ENCODE measurements around the gene PYGL. TPM values are rescaled to one million over a fixed set of nuclear protein-coding genes. Genes with fewer than 3 reads are reported as not detected.
A peak's percentile ranks its signal among the peaks of the same experiment; 100 is the strongest.

PYGL gene
- total and polyA plus RNA-seq, 2 experiments from 2014 or later: 57.6 to 93.8 TPM

DNA sequence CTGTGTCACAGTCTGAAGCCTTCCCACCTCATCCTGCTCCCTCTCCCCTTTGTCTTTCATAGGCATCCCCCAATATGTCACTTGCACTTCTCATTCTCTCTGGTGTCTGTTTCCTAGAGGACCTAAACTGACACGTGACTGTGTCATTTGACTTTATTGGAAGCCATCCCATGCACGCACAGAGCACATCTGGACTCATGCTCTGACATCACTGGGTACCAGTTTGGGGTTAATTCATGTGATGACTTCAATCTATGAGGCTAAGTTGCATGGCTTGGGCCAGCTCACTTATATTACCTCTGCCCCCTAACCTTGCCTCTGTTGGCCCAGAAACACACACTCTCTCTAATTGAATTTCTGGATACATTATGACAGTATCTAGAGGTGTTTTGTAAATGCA is 21.5 kb downstream of the PYGL start (continued):
- TF ChIP-seq, protein P1, sequence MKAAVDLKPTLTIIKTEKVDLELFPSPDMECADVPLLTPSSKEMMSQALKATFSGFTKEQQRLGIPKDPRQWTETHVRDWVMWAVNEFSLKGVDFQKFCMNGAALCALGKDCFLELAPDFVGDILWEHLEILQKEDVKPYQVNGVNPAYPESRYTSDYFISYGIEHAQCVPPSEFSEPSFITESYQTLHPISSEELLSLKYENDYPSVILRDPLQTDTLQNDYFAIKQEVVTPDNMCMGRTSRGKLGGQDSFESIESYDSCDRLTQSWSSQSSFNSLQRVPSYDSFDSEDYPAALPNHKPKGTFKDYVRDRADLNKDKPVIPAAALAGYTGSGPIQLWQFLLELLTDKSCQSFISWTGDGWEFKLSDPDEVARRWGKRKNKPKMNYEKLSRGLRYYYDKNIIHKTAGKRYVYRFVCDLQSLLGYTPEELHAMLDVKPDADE (IDR thresholded peaks at IDR 0.05): no peak
- no peak for TF ChIP-seq EZH2phosphoT487 (IDR thresholded peaks at IDR 0.05; ENCODE audit: unreplicated experiment)
- TF ChIP-seq, protein P2, sequence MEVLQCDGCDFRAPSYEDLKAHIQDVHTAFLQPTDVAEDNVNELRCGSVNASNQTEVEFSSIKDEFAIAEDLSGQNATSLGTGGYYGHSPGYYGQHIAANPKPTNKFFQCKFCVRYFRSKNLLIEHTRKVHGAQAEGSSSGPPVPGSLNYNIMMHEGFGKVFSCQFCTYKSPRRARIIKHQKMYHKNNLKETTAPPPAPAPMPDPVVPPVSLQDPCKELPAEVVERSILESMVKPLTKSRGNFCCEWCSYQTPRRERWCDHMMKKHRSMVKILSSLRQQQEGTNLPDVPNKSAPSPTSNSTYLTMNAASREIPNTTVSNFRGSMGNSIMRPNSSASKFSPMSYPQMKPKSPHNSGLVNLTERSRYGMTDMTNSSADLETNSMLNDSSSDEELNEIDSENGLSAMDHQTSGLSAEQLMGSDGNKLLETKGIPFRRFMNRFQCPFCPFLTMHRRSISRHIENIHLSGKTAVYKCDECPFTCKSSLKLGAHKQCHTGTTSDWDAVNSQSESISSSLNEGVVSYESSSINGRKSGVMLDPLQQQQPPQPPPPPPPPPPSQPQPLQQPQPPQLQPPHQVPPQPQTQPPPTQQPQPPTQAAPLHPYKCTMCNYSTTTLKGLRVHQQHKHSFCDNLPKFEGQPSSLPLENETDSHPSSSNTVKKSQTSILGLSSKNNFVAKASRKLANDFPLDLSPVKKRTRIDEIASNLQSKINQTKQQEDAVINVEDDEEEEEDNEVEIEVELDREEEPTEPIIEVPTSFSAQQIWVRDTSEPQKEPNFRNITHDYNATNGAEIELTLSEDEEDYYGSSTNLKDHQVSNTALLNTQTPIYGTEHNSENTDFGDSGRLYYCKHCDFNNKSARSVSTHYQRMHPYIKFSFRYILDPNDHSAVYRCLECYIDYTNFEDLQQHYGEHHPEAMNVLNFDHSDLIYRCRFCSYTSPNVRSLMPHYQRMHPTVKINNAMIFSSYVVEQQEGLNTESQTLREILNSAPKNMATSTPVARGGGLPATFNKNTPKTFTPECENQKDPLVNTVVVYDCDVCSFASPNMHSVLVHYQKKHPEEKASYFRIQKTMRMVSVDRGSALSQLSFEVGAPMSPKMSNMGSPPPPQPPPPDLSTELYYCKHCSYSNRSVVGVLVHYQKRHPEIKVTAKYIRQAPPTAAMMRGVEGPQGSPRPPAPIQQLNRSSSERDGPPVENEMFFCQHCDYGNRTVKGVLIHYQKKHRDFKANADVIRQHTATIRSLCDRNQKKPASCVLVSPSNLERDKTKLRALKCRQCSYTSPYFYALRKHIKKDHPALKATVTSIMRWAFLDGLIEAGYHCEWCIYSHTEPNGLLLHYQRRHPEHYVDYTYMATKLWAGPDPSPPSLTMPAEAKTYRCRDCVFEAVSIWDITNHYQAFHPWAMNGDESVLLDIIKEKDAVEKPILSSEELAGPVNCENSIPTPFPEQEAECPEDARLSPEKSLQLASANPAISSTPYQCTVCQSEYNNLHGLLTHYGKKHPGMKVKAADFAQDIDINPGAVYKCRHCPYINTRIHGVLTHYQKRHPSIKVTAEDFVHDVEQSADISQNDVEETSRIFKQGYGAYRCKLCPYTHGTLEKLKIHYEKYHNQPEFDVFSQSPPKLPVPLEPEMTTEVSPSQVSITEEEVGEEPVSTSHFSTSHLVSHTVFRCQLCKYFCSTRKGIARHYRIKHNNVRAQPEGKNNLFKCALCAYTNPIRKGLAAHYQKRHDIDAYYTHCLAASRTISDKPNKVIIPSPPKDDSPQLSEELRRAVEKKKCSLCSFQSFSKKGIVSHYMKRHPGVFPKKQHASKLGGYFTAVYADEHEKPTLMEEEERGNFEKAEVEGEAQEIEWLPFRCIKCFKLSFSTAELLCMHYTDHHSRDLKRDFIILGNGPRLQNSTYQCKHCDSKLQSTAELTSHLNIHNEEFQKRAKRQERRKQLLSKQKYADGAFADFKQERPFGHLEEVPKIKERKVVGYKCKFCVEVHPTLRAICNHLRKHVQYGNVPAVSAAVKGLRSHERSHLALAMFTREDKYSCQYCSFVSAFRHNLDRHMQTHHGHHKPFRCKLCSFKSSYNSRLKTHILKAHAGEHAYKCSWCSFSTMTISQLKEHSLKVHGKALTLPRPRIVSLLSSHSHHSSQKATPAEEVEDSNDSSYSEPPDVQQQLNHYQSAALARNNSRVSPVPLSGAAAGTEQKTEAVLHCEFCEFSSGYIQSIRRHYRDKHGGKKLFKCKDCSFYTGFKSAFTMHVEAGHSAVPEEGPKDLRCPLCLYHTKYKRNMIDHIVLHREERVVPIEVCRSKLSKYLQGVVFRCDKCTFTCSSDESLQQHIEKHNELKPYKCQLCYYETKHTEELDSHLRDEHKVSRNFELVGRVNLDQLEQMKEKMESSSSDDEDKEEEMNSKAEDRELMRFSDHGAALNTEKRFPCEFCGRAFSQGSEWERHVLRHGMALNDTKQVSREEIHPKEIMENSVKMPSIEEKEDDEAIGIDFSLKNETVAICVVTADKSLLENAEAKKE (CRISPR knock-in tag; IDR thresholded peaks at IDR 0.05): no peak
- TF ChIP-seq EZH2 (IDR thresholded peaks at IDR 0.05; ENCODE audit: low read depth, unreplicated experiment): no peak
- no peak for TF ChIP-seq ZNF114 (CRISPR knock-in tag; IDR thresholded peaks at IDR 0.05)

DNA sequence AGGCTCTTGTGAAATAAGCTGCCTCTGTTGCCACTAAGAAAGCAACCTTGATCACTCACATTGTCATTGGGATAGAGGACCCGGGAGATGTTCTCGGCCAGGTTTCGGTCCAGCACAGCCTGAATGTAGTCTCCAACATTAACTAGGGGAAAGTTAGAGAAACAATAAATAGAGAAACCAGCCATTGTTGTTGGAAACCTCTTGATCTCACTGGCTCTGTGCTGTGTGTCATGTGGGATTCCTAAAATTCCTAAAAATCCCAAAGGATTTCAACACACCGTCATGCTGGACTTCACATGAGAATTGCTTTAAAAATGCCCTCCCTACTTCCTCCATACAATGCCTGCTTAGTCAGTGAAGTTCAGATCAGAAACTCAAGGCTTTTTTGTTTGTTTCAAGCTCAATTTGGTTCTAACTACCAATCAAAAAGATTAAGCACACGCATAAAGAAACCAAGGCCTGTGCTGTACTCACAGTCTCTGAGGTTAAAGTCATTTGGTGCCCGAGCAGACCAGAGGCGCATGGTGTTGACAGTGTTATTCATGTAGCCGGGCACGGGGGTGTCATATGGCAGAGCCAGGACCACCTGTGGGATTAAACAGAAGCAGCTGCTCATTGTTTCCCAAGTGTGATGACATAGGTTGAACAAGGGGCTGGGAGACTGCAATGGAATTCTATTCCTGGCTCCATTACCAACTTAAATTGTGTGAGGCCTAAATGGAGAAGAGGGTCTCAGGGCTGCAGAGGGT is 23.6 kb downstream of the PYGL start:
- Mint-ChIP-seq H3K36me3 (ENCODE audit: low read depth) (peaks cover 44% of the 10 kb centered on the region), H3K9me3 (no peaks in the 10 kb centered on the region), H3K4me3 (no peak overlapping the region), H3K27ac (peak overlapping the region; percentile 10; the same call in 1 of the 2 replicates), H3K27me3 (ENCODE audit: insufficient read depth, low read depth, poor library complexity) (peaks cover 2% of the 10 kb centered on the region), H3K4me1 (peaks cover 13% of the 10 kb centered on the region)
- H4K20me1 ChIP-seq (replicated peaks; ENCODE audit: insufficient read depth): no peaks in the 10 kb centered on the region
- no peak overlapping the region for H2AFZ ChIP-seq
- peaks cover 12% of the 10 kb centered on the region; the same call in 1 of the 2 replicates for H3K4me1 ChIP-seq (ENCODE audit: insufficient read depth)
- DNase-seq (ENCODE audit: low spot score) (peak; percentile 50), ATAC-seq (peak; percentile 50)
- H3K9me2 ChIP-seq (ENCODE audit: insufficient read depth): no peaks in the 10 kb centered on the region
- H3K4me2 ChIP-seq: 0 out of 2 replicates have a peak overlapping the region, but pooled peaks have one; percentile 31
- no peaks in the 10 kb centered on the region for H3F3A ChIP-seq (replicated peaks; ENCODE audit: low read depth)
- H3K36me3 ChIP-seq (ENCODE audit: insufficient read depth): peaks cover 9% of the 10 kb centered on the region; the same call in 1 of the 2 replicates
- no peaks in the 10 kb centered on the region for H3K27me3 ChIP-seq (ENCODE audit: insufficient read depth)
- no peak overlapping the region for H3K4me3 ChIP-seq
- peak overlapping the region; percentile 50 for H3K27ac ChIP-seq (ENCODE audit: low read depth)
- H3K79me2 ChIP-seq (replicated peaks; ENCODE audit: insufficient read depth): no peaks in the 10 kb centered on the region
- no peak for TF ChIP-seq NANOG (IDR thresholded peaks at IDR 0.05; ENCODE audit: borderline replicate concordance)
- TF ChIP-seq STAT1 (IDR thresholded peaks at IDR 0.05; ENCODE audit: unreplicated experiment): no peak
- TF ChIP-seq JUNB (IDR thresholded peaks at IDR 0.05; ENCODE audit: unreplicated experiment): no peak
- no peak for TF ChIP-seq CREB1 (CRISPR knock-in tag; IDR thresholded peaks at IDR 0.05; ENCODE audit: low read depth)

All from GM23338 (cell line).